C4-2B (cell line): ENCODE data around the gene NODAL.

Source experiments
- H3K27ac ChIP-seq: fragments of 450-650 bp; 2 replicates; pipeline ENCODE4 v1.5.1; 2017
- CTCF ChIP-seq: fragments of 450-650 bp; conservative IDR thresholded peaks from 2 replicates; pipeline ENCODE4 v1.5.1; 2017; ENCODE audit warnings: mild to moderate bottlenecking
- ZFX ChIP-seq: fragments of 450-650 bp; IDR thresholded peaks from 2 replicates; pipeline ENCODE4 v1.6.1; 2017

NODAL gene

GRCh38 chr10:70399177-70399576, 42.3 kb downstream of the NODAL start:
- no peak overlapping the region for H3K27ac ChIP-seq
- TF ChIP-seq ZFX: no peak
- no peak for TF ChIP-seq CTCF

- no peak for TF ChIP-seq ZFX
- TF ChIP-seq CTCF: no peak
- H3K27ac ChIP-seq: no peak overlapping the region
Measured at GRCh38 chr10:70396140-70396539, 45.3 kb downstream of the NODAL start.

GRCh38 chr10:70391654-70392053, 49.8 kb downstream of the NODAL start:
- TF ChIP-seq CTCF (no peak), ZFX (no peak)
- no peak overlapping the region for H3K27ac ChIP-seq
